GM18526 (cell line): Measurements from ENCODE around the gene PCDHGA1.
"Not testable (repeated sequence)": the region's sequence is repeated elsewhere in the genome, so short reads cannot be mapped to it uniquely, and the experiment has no call there.

Experiments used
- POLR2A ChIP-seq: IDR thresholded peaks from 3 replicates; pipeline ENCODE4 v1.6.1; 2011; ENCODE audit not compliant: insufficient read length; ENCODE audit errors: extremely low read depth

The PCDHGA1 gene

DNA sequence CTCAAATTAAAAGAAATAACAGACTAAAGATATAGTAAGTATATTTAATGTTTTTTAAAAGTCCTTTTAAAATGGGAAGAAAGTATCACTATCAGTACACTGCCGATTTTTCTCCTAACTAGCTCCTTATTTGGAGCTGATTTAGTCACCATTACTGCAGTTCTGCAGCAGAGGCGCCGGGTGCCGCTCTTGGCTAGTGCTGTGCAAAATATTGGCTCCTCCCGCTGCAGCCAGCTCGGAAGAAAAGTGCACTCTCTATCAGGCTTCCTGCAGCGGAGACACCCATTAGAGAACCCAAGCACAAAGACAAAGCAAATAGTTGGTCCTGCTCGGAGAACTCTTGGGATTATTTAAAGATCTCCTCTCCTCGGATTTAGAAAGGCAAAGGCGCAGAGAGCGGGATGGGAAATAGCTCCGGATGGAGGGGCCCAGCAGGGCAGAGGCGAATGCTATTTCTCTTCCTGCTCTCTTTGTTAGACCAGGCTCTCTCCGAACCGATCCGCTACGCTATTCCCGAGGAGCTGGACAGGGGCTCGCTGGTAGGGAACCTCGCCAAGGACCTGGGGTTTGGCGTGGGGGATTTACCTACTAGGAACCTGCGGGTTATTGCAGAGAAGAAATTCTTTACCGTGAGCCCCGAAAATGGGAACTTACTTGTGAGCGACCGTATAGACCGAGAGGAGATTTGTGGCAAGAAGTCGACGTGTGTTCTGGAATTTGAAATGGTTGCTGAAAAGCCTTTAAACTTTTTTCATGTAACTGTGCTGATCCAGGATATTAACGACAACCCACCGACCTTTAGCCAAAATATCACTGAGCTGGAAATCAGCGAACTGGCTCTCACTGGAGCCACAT, 39.9 kb downstream of the PCDHGA1 start, which contains the start of gene PCDHGB3:
TSS of gene PCDHGB3 (plus strand) at position 249 of the 855 bp plus-strand sequence. CDS start at position 402, 153 bp downstream.
- no peak for TF ChIP-seq POLR2A

- no peak for TF ChIP-seq POLR2A
These were observed 41.5 kb downstream of the PCDHGA1 start for GRCh38 chr5:141371572-141372475.

- no peak for TF ChIP-seq POLR2A
These were observed 43.5 kb downstream of the PCDHGA1 start, which contains the start of gene PCDHGA6 for GRCh38 chr5:141373673-141374317. PCDHGA6 (plus strand) TSS chr5:141373891; CDS start chr5:141374084, 193 bp downstream.

- TF ChIP-seq POLR2A: no peak
These were observed 44.3 kb downstream of the PCDHGA1 start for GRCh38 chr5:141374627-141375026.

- no peak for TF ChIP-seq POLR2A
These were observed 52.4 kb downstream of the PCDHGA1 start, which contains the start of gene PCDHGA7 for GRCh38 chr5:141382469-141383294. PCDHGA7 (plus strand) TSS chr5:141382742; CDS start chr5:141382900, 158 bp downstream.

DNA sequence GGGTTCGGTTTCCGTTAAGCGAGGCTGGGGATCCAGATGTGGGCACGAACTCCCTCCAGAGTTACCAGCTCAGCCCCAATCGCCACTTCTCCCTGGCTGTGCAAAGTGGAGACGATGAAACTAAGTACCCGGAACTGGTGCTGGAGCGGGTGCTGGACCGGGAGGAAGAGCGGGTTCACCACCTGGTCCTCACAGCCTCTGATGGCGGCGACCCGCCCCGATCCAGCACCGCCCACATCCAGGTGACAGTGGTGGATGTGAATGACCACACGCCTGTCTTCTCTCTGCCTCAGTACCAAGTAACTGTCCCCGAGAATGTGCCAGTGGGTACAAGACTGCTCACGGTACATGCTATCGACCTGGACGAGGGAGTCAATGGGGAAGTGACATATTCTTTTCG, 53.0 kb downstream of the PCDHGA1 start:
- TF ChIP-seq POLR2A: no peak

DNA sequence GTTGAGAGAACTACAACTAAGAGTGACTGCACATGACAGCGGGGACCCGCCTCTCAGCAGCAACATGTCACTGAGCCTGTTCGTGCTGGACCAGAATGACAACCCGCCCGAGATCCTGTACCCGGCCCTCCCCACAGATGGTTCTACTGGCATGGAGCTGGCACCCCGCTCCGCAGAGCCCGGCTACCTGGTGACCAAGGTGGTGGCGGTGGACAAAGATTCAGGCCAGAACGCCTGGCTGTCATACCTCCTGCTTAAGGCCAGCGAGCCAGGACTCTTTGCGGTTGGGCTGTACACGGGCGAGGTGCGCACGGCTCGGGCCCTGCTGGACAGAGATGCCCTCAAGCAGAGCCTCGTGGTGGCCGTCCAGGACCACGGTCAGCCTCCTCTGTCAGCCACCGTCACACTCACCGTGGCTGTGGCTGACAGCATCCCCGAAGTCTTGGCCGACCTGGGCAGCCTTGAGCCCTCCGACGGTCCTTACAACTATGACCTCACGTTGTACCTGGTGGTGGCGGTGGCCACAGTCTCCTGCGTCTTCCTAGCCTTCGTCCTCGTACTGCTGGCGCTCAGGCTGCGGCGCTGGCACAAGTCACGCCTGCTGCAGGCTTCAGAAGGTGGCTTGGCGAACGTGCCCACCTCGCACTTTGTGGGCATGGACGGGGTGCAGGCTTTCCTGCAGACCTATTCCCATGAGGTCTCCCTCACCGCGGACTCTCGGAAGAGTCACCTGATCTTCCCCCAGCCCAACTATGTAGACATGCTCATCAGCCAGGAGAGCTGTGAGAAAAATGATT, 54.4 kb downstream of the PCDHGA1 start:
- TF ChIP-seq POLR2A: no peak

DNA sequence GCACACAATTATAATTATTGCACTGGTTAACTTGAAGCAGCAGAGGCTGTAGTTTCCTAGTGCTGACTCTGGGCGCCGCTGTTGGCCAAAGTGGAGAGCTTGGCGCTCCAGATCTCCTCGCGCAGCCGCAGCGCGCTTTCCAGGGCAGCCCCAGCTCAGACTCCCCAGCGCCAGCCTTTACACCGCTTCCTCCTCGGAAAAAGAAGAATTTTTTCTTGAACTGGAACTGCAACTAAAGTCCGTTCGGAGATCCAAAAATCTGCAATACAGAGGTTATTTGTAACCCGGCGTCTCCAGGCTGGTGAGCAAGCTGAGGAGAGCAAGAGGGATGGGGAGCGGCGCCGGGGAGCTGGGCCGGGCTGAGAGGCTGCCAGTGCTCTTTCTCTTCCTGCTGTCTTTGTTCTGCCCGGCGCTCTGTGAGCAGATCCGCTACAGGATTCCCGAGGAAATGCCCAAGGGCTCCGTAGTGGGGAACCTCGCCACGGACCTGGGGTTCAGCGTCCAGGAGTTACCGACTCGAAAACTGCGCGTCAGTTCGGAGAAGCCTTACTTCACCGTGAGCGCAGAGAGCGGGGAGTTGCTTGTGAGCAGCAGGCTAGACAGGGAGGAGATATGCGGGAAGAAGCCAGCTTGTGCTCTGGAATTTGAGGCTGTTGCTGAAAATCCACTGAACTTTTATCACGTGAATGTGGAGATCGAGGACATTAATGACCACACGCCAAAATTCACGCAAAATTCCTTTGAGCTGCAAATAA, 57.4 kb downstream of the PCDHGA1 start, which contains the start of gene PCDHGB4:
TSS of gene PCDHGB4 (plus strand) at position 142 of the 755 bp plus-strand sequence. CDS start at position 329, 187 bp downstream.
- TF ChIP-seq POLR2A: not testable (repeated sequence)

DNA sequence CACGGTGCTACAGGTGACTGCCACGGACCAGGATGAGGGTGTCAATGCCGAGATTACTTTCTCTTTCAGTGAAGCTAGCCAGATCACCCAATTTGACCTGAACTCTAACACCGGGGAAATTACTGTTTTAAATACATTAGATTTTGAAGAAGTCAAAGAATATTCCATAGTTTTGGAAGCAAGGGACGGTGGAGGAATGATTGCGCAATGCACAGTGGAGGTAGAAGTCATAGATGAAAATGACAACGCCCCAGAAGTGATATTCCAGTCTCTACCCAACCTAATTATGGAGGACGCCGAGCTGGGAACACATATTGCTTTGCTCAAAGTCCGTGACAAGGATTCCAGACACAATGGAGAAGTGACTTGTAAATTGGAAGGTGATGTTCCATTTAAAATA, 58.3 kb downstream of the PCDHGA1 start:
- no peak for TF ChIP-seq POLR2A

DNA sequence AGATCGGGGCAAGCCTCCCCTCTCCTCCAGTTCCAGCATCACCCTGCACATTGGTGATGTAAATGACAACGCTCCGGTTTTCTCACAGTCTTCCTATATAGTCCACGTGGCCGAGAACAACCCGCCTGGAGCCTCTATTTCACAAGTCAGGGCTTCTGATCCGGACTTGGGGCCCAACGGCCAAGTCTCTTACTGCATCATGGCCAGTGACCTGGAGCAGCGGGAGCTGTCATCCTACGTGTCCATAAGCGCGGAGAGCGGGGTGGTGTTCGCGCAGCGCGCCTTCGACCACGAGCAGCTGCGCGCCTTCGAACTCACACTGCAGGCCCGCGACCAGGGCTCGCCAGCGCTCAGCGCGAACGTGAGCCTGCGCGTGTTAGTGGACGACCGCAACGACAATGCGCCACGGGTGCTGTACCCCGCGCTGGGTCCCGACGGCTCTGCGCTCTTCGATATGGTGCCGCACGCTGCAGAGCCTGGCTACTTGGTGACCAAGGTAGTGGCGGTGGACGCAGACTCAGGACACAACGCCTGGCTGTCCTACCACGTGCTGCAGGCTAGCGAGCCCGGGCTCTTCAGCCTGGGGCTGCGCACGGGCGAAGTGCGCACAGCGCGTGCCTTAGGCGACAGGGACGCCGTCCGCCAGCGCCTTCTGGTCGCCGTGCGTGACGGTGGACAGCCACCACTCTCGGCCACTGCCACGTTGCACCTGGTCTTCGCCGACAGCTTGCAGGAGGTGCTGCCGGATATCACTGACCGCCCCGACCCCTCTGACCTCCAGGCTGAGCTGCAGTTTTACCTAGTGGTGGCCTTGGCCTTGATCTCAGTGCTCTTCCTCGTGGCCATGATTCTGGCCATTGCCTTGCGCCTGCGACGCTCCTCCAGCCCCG, 59.1 kb downstream of the PCDHGA1 start:
- no peak for TF ChIP-seq POLR2A

GRCh38 chr5:141392429-141393198, 62.3 kb downstream of the PCDHGA1 start, which contains the start of gene PCDHGA8:
PCDHGA8 (plus strand) TSS chr5:141392633; CDS start chr5:141392814, 181 bp downstream.
- no peak for TF ChIP-seq POLR2A
